ENCODE measurements around the gene ABHD8.

GRCh38 chr19:17329366-17330261, 26.4 kb upstream of the ABHD8 start:
- TF ChIP-seq CTCF (IDR thresholded peaks at IDR 0.05 in 2 of 3, conservative IDR thresholded peaks at IDR 0.05 in 1 of 3; ENCODE audit: borderline replicate concordance in 1 of 3, insufficient read depth in 1 of 3, low read depth in 2 of 3, low read length in 2 of 3) = no peak
- no peak for TF ChIP-seq EGR1 (IDR thresholded peaks at IDR 0.05; ENCODE audit: low read depth)
- no peak for TF ChIP-seq ZFX (IDR thresholded peaks at IDR 0.05)
- no peak for TF ChIP-seq MAX (IDR thresholded peaks at IDR 0.05)
- no peak for TF ChIP-seq POLR2A (IDR thresholded peaks at IDR 0.05; ENCODE audit: borderline replicate concordance, extremely low read depth, insufficient read depth, insufficient read length)
- TF ChIP-seq EZH2phosphoT487 (IDR thresholded peaks at IDR 0.05; ENCODE audit: borderline replicate concordance) = no peak
- no peak for TF ChIP-seq SIN3A (IDR thresholded peaks at IDR 0.05; ENCODE audit: low read depth)
- no peak for TF ChIP-seq ZBTB33 (IDR thresholded peaks at IDR 0.05; ENCODE audit: extremely low read depth, insufficient replicate concordance, low read length)
- no peak for TF ChIP-seq ZNF274 (IDR thresholded peaks at IDR 0.05; ENCODE audit: low read depth, low read length)
- no peak for TF ChIP-seq EZH2 (IDR thresholded peaks at IDR 0.05)
- TF ChIP-seq ATF3 (IDR thresholded peaks at IDR 0.05) = no peak

Measured in HCT116 (cell line).